Activated CD4-positive, alpha-beta T cell treated with anti-CD3 and anti-CD28 coated beads, Interleukin-2, amount 50 U/mL, for 4 hours (primary cell): Measurements from ENCODE around the gene ZMIZ1.

ENCODE experiments used
- DNase-seq, 2 experiments: peaks; one replicate each; pipeline ENCODE4 v3.0.0-alpha.2; 2020

Gene ZMIZ1

GRCh38 chr10:79066411-79067240 is 2.1 kb upstream of the ZMIZ1 start:
- DNase-seq: no peak

GRCh38 chr10:79067241-79068202 is 1.2 kb upstream of the ZMIZ1 start:
- DNase-seq: peak; percentile 80 to 81

- peak; percentile 21 to 34 for DNase-seq
Observed at GRCh38 chr10:79068203-79068561, 584 bp upstream of the ZMIZ1 start.

- peak; percentile 46 to 48 for DNase-seq
Observed at GRCh38 chr10:79069325-79070080, 737 bp downstream of the ZMIZ1 start.

GRCh38 chr10:79070081-79070605 is 1.4 kb downstream of the ZMIZ1 start:
- no peak for DNase-seq

GRCh38 chr10:79070606-79071395 is 2.0 kb downstream of the ZMIZ1 start:
- DNase-seq: no peak

- DNase-seq: no peak
Observed at GRCh38 chr10:79071396-79071923, 2.7 kb downstream of the ZMIZ1 start.

GRCh38 chr10:79072041-79072441 is 3.3 kb downstream of the ZMIZ1 start:
- DNase-seq: no peak

- DNase-seq: no peak
Observed at GRCh38 chr10:79072994-79073645, 4.4 kb downstream of the ZMIZ1 start.

- DNase-seq: no peak
Observed at GRCh38 chr10:79073784-79074432, 5.1 kb downstream of the ZMIZ1 start.

- no peak for DNase-seq
Observed at GRCh38 chr10:79074732-79075131, 6.0 kb downstream of the ZMIZ1 start.

- no peak for DNase-seq
Observed at GRCh38 chr10:79075418-79075817, 6.7 kb downstream of the ZMIZ1 start.

GRCh38 chr10:79077488-79078173 is 8.9 kb downstream of the ZMIZ1 start:
- DNase-seq: no peak

- DNase-seq: no peak
Observed at GRCh38 chr10:79078367-79079053, 9.7 kb downstream of the ZMIZ1 start.

- DNase-seq: no peak
Observed at GRCh38 chr10:79079054-79079397, 10.3 kb downstream of the ZMIZ1 start.

GRCh38 chr10:79079490-79080355 is 11.0 kb downstream of the ZMIZ1 start:
- DNase-seq: no peak

- no peak for DNase-seq
Observed at GRCh38 chr10:79081353-79082034, 12.7 kb downstream of the ZMIZ1 start.

- no peak for DNase-seq
Observed at GRCh38 chr10:79082035-79082373, 13.2 kb downstream of the ZMIZ1 start.
